Heart right ventricle (tissue), 16 donors: Measurements from ENCODE around the gene MICAL2. TPM values are rescaled to one million over a fixed set of nuclear protein-coding genes. Genes with fewer than 3 reads are reported as not detected.

Experiments
- ATAC-seq, 8 donors: fragments of 200-7000 bp; cut with Tn5 transposase; one replicate each; pipeline ENCODE4 v1.9.1; 2020; ENCODE audit warnings: mild to moderate bottlenecking in 8 of 8, moderate library complexity in 8 of 8, moderate number of reproducible peaks in 1 of 8
- DNase-seq, 2 donors: peaks; one replicate each; pipeline ENCODE4 v3.0.0-alpha.2; 2020
- H3K27ac ChIP-seq, 10 donors: fragments of 200-600 bp; sonication (generic) in 2 of 10; one replicate each; pipeline versions ENCODE4 v1.5.0 to v1.8.0; 2020 to 2022; ENCODE audit warnings: mild to moderate bottlenecking in 3 of 10
- H3K27me3 ChIP-seq, 7 donors: fragments of 200-600 bp; one replicate each; pipeline ENCODE4 v1.8.0; 2021 to 2022; ENCODE audit warnings: mild to moderate bottlenecking in 2 of 7
- H3K36me3 ChIP-seq, 9 donors: fragments of 200-600 bp; sonication (generic) in 1 of 9; one replicate each; pipeline versions ENCODE4 v1.5.0 to v1.8.0; 2020 to 2022; ENCODE audit warnings: mild to moderate bottlenecking in 2 of 9
- H3K4me1 ChIP-seq, 9 donors: fragments of 200-600 bp; sonication (generic) in 1 of 9; one replicate each; pipeline versions ENCODE4 v1.5.0 to v1.8.0; 2020 to 2022; ENCODE audit warnings: mild to moderate bottlenecking in 4 of 9
- H3K4me3 ChIP-seq, 10 donors: fragments of 200-600 bp; sonication (generic) in 2 of 10; one replicate each; pipeline versions ENCODE4 v1.5.0 to v1.8.0; 2020 to 2022; ENCODE audit warnings: mild to moderate bottlenecking in 7 of 10, moderate library complexity in 2 of 10
- H3K9me3 ChIP-seq, 11 donors: fragments of 200-600 bp in 10 of 11; sonication (generic) in 2 of 11; one replicate each; pipeline versions ENCODE4 v1.5.0 to v1.8.0; 2013 to 2022; ENCODE audit warnings: mild to moderate bottlenecking in 2 of 11, control low read depth in 1 of 11, moderate library complexity in 1 of 11
- WGBS, 2 donors: extraction: QIAGEN DNeasy Blood & Tissue Kit; methylation state at CpG; one replicate each; pipeline ENCODE4 v1.1.7; 2013; ENCODE audit warnings: inconsistent platforms in 1 of 2; 5-methylcytosine and 5-hydroxymethylcytosine counted together
- intact Hi-C, 10 donors: fragments of 100-400 bp; cut with DNase I; formaldehyde crosslinking; loops; one replicate each; pipeline versions ENCODE4 v1.11.1 to v1.14.2; 2022
- polyA plus RNA-seq, 2 donors: library from polyadenylated mRNA; stranded (reverse); fragments of 200-250 nt; gene quantifications; one replicate each; pipeline ENCODE4 v1.2.3, GENCODE V29; 2013
- total RNA-seq, 10 donors: library from RNA; stranded (reverse); fragmentation: NEBNext Ultra II Directional in 3 of 10; extraction: Animal tissue kit (Norgen Biotek cat#: 25700) in 3 of 10; gene quantifications; one replicate each; pipeline versions ENCODE4 v1.2.1 to v1.2.4, GENCODE V29; 2021 to 2023
- TF ChIP-seq, protein P1 (sequence below), 9 donors: fragments of 200-600 bp; sonication (generic) in 2 of 9; IDR thresholded peaks; one replicate each; pipeline versions ENCODE4 v1.5.0 to v1.8.0; 2021 to 2022; ENCODE audit warnings: antibody characterized with exemption in 9 of 9, mild to moderate bottlenecking in 5 of 9, moderate library complexity in 1 of 9
- donor health status: Arrhythmogenic right ventricular cardiomyopathy.
- donor health status: ischemic (EF 13 %, LVEDD 7.1; RV severe dilation, severe dysfunction).
- donor health status: healthy with polysubstance abuse.
- donor health status: DM: no; HTN: yes; CAD: no.
- donor health status: DM: no; HTN: no; CAD: no.
- donor health status: ischemic (EF 25% LVEDD 6.9; RV normal size, moderate dysfunction).
- donor health status: ischemic (EF 25% LVEDD 5.7; RV mildly dilated, moderate dysfunction).
- donor health status: healthy.
- donor health status: DM: yes; HTN: yes; CAD: no.
- donor health status: Ischemic cardiomyopathy.
- donor health status: ischemic (EF 35%, LVEDD 5.7; RV mildly dilated, moderate dysfunction).
- donor health status: nonischemic (EF 11% LVEDD 7.7; RV severe dilation, severe dysfunction).
- donor health status: DM: yes; HTN: yes; CAD: no.
- donor health status: PGD.
- donor health status: ischemic (EF 29% LVEDD 5.4; RV normal size, mild dysfunction).
- donor health status: nonischemic (EF 23%, LVEDD 6.1; RV moderate dilation, normal function).

The MICAL2 gene
- total and polyA plus RNA-seq, 12 donors: 32.5 to 95.7 (median 70.5) TPM

DNA sequence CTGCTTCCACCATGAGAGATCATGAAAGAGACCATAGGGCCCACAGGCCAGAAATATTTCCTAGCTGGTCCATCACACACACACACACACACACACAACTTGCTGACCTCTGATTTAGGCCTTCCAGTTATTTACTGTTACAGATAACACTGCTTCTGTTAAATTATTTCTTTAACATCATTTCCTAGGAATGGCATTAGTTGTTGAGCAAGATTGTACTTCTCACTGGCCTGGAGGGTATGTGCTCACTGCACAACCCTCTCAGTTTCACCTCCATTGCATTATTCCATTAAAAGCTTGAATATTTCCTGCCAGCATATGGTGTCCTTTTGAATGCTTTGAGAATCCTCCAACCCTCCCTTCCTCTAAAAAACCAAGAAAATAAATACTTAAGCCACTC, 104.4 kb downstream of the MICAL2 start:
- peaks cover 0 to 92% (median 36%) of the 10 kb centered on the region in 9 donors for H3K36me3 ChIP-seq
- DNase-seq (no peak), ATAC-seq (no peak)
- H3K27me3 ChIP-seq: no peaks in the 10 kb centered on the region
- H3K27ac ChIP-seq: no peak overlapping the region
- no peaks in the 10 kb centered on the region for H3K9me3 ChIP-seq
- H3K4me1 ChIP-seq: peaks cover 6 to 38% (median 24%) of the 10 kb centered on the region in 9 donors
- no peak overlapping the region for H3K4me3 ChIP-seq
- TF ChIP-seq, protein P1, sequence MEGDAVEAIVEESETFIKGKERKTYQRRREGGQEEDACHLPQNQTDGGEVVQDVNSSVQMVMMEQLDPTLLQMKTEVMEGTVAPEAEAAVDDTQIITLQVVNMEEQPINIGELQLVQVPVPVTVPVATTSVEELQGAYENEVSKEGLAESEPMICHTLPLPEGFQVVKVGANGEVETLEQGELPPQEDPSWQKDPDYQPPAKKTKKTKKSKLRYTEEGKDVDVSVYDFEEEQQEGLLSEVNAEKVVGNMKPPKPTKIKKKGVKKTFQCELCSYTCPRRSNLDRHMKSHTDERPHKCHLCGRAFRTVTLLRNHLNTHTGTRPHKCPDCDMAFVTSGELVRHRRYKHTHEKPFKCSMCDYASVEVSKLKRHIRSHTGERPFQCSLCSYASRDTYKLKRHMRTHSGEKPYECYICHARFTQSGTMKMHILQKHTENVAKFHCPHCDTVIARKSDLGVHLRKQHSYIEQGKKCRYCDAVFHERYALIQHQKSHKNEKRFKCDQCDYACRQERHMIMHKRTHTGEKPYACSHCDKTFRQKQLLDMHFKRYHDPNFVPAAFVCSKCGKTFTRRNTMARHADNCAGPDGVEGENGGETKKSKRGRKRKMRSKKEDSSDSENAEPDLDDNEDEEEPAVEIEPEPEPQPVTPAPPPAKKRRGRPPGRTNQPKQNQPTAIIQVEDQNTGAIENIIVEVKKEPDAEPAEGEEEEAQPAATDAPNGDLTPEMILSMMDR (IDR thresholded peaks at IDR 0.05): no peak
- intact Hi-C loops: no loop called here

DNA sequence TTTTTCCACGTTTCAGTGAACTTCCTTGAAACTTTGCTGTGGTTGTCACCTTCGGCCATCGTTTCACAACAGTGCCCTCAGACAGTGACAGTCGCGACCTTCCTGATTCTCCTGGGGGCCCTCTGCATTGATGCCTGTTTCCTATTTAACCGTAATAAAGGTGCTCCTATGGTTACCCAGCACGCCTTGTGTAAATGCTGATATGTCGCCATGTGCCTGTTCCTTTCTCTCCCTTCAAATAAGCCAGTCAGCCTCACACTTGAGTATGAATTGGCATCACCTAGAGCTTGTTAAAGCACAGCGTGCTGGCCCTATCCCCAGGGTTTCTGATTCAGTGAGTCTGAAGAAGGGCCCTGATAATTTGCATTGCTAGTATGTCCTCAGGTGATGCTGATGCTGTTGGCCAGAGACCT, 104.8 kb downstream of the MICAL2 start:
- Histone ChIP-seq H3K4me1 (peaks cover 6 to 42% (median 28%) of the 10 kb centered on the region in 9 donors), H3K36me3 (peaks cover 0 to 87% (median 36%) of the 10 kb centered on the region in 9 donors), H3K27me3 (no peaks in the 10 kb centered on the region), H3K9me3 (no peaks in the 10 kb centered on the region), H3K27ac (no peak overlapping the region), H3K4me3 (no peak overlapping the region)
- DNase-seq (no peak), ATAC-seq (no peak)
- TF ChIP-seq, protein P1 (IDR thresholded peaks at IDR 0.05): no peak
- 72 to 76% methylated on average over 9 of the region's 9 CpGs for WGBS, 2 donors
- intact Hi-C loops: no loop called here

DNA sequence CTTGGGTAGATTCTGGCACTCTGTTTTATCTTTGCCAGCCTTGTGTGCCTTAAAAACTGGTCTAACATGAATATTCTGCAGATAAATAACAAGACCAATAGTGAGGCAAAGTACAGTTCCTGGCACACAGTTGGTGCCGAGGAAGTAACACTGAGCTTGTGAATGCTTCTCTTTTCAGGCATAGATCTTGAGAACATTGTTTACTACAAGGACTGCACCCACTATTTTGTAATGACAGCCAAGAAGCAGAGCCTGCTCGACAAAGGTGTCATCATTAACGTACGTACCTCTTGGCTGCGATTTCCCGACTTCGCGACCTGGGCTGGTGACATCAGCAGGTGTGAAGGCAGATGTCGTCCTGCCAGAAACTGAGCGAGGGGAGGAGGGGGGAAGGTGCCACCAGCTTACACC, 105.7 kb downstream of the MICAL2 start:
- Histone ChIP-seq H3K4me3 (no peak overlapping the region), H3K27me3 (no peaks in the 10 kb centered on the region), H3K36me3 (peaks cover 0 to 84% (median 36%) of the 10 kb centered on the region in 9 donors), H3K27ac (peak overlapping the region in 1 of 10 donors; percentile 12), H3K9me3 (no peaks in the 10 kb centered on the region), H3K4me1 (peaks cover 12 to 51% (median 37%) of the 10 kb centered on the region in 9 donors)
- intact Hi-C loops: no loop called here
- ATAC-seq (no peak), DNase-seq (no peak)
- 74 to 84% methylated on average over 10 of the region's 10 CpGs for WGBS, 2 donors
- TF ChIP-seq, protein P1 (IDR thresholded peaks at IDR 0.05): no peak

DNA sequence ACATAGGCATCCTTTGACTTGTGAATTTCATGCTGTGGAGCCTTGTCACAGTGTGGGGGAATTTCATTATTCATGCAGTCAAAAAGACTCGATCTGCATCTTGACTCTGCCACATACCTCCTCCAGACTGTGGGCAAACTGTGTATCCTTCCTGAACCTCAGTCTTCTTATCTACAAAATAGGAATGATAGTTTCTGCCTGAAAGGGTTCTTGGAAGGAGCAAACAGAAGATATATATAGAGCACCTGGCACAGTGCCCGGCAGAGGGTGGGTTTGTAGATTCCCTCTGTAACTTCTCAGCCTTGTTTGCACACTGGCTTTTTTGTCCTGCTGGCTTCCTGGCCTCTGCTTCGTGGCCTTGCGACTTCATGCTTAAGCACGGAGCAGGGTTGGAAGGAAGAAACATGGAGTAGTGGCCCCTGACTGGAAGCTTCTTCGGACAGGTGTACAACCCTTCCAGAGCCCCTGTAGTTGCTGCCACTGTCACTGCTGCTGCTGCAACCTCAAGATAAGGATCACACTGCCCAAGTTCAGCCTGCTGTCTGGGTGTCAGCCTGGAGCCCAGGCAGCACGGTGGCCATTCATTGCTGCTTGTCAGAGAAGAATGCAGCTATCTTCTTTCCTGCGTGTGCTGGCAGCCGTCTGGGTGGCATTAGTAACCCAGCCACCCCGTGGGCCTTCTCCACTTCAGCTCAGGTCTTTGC, 106.4 kb downstream of the MICAL2 start:
- DNase-seq (peak in 1 of 2 donors; percentile 37), ATAC-seq (peak in 2 of 8 donors; percentile 11 to 41)
- peaks cover 14 to 59% (median 44%) of the 10 kb centered on the region in 9 donors for H3K4me1 ChIP-seq
- WGBS, 2 donors: 21 to 32% methylated on average over 10 of the region's 10 CpGs
- peaks cover 0 to 80% (median 36%) of the 10 kb centered on the region in 9 donors for H3K36me3 ChIP-seq
- intact Hi-C loops: no loop called here
- no peak overlapping the region for H3K4me3 ChIP-seq
- no peaks in the 10 kb centered on the region for H3K27me3 ChIP-seq
- peak overlapping the region in 9 of 10 donors; percentile 10 to 60 (median 49) for H3K27ac ChIP-seq
- no peaks in the 10 kb centered on the region for H3K9me3 ChIP-seq
- TF ChIP-seq, protein P1 (IDR thresholded peaks at IDR 0.05): no peak
